ENCODE results near the gene RNF20. TPM values are rescaled to one million over a fixed set of nuclear protein-coding genes. Genes with fewer than 3 reads are reported as not detected.

RNF20 gene
- polyA plus RNA-seq, 1 donor (not counting 4 experiments of a cell fraction or from before 2014, with no cell fraction given): 28.8 TPM

GRCh38 chr9:101579711-101580545, 46.3 kb downstream of the RNF20 start:
- DNase-seq (ENCODE audit: low read depth, low spot score): no peak
- Histone ChIP-seq H3K4me1 (ENCODE audit: control insufficient read depth, extremely low read depth, insufficient read depth, low read length) (no peaks in the 10 kb centered on the region), H3K27me3 (ENCODE audit: control insufficient read depth, extremely low read depth, insufficient read depth, low read length) (no peaks in the 10 kb centered on the region), H3K9me3 (ENCODE audit: control insufficient read depth, low read depth, low read length) (no peaks in the 10 kb centered on the region), H3K79me2 (ENCODE audit: control insufficient read depth, insufficient read depth, low read length) (no peaks in the 10 kb centered on the region), H4K20me1 (ENCODE audit: control insufficient read depth, extremely low read depth, insufficient read depth, low read length) (no peaks in the 10 kb centered on the region), H3K4me2 (ENCODE audit: control insufficient read depth, extremely low read depth, insufficient read depth, low read depth, low read length) (no peak overlapping the region), H3K27ac (ENCODE audit: control insufficient read depth, insufficient read depth, low read length) (no peak overlapping the region), H3K9me1 (ENCODE audit: control insufficient read depth, extremely low read depth, insufficient read depth, low read length) (no peaks in the 10 kb centered on the region), H2AFZ (ENCODE audit: control insufficient read depth, low read length) (no peak overlapping the region), H3K4me3 (ENCODE audit: control insufficient read depth in 2 of 3, extremely low read depth in 1 of 3, insufficient read depth in 2 of 3, low read depth in 1 of 3, low read length in 3 of 3) (no peak overlapping the region), H3K9ac (ENCODE audit: control insufficient read depth, extremely low read depth, insufficient read depth, low read length) (no peak overlapping the region), H3K36me3 (ENCODE audit: control insufficient read depth in 2 of 2, extremely low read depth in 1 of 2, insufficient read depth in 2 of 2, low read length in 2 of 2) (no peaks in the 10 kb centered on the region)
- TF ChIP-seq CTCF (optimal IDR thresholded peaks at IDR 0.05 in 1 of 3, IDR thresholded peaks at IDR 0.05 in 1 of 3, conservative IDR thresholded peaks at IDR 0.05 in 1 of 3; ENCODE audit: extremely low read depth in 1 of 3, insufficient read depth in 2 of 3, low read length in 3 of 3): no peak
- TF ChIP-seq EZH2 (IDR thresholded peaks at IDR 0.05; ENCODE audit: low read length): no peak
- dilution Hi-C loops (cut with MboI; ENCODE audit: extremely low pct_ligation_motif_present, low sequenced_read_pairs): no loop called here
- FAIRE-seq: no peak

GRCh38 chr9:101582553-101582952, 48.9 kb downstream of the RNF20 start:
- Histone ChIP-seq H3K4me1 (ENCODE audit: control insufficient read depth, extremely low read depth, insufficient read depth, low read length) (no peaks in the 10 kb centered on the region), H3K27me3 (ENCODE audit: control insufficient read depth, extremely low read depth, insufficient read depth, low read length) (no peaks in the 10 kb centered on the region), H3K9me3 (ENCODE audit: control insufficient read depth, low read depth, low read length) (no peaks in the 10 kb centered on the region), H3K9me1 (ENCODE audit: control insufficient read depth, extremely low read depth, insufficient read depth, low read length) (no peaks in the 10 kb centered on the region), H2AFZ (ENCODE audit: control insufficient read depth, low read length) (no peak overlapping the region), H3K4me3 (ENCODE audit: control insufficient read depth in 2 of 3, extremely low read depth in 1 of 3, insufficient read depth in 2 of 3, low read depth in 1 of 3, low read length in 3 of 3) (no peak overlapping the region), H4K20me1 (ENCODE audit: control insufficient read depth, extremely low read depth, insufficient read depth, low read length) (no peaks in the 10 kb centered on the region), H3K4me2 (ENCODE audit: control insufficient read depth, extremely low read depth, insufficient read depth, low read depth, low read length) (no peak overlapping the region), H3K27ac (ENCODE audit: control insufficient read depth, insufficient read depth, low read length) (no peak overlapping the region), H3K79me2 (ENCODE audit: control insufficient read depth, insufficient read depth, low read length) (no peaks in the 10 kb centered on the region), H3K36me3 (ENCODE audit: control insufficient read depth in 2 of 2, extremely low read depth in 1 of 2, insufficient read depth in 2 of 2, low read length in 2 of 2) (no peaks in the 10 kb centered on the region), H3K9ac (ENCODE audit: control insufficient read depth, extremely low read depth, insufficient read depth, low read length) (no peak overlapping the region)
- FAIRE-seq (peak; percentile 23), DNase-seq (ENCODE audit: low read depth, low spot score) (no peak)
- TF ChIP-seq CTCF (optimal IDR thresholded peaks at IDR 0.05 in 1 of 3, IDR thresholded peaks at IDR 0.05 in 1 of 3, conservative IDR thresholded peaks at IDR 0.05 in 1 of 3; ENCODE audit: extremely low read depth in 1 of 3, insufficient read depth in 2 of 3, low read length in 3 of 3) (no peak), EZH2 (IDR thresholded peaks at IDR 0.05; ENCODE audit: low read length) (no peak)
- dilution Hi-C loops (cut with MboI; ENCODE audit: extremely low pct_ligation_motif_present, low sequenced_read_pairs): no loop called here

Measured in keratinocyte (primary cell).